HG03095 (cell line): ENCODE measurements around the gene CA6.
"Not testable (repeated sequence)": the region's sequence is repeated elsewhere in the genome, so short reads cannot be mapped to it uniquely, and the experiment has no call there.

Experiments
- ATAC-seq: cut with Tn5 transposase; IDR thresholded peaks from one replicate; pipeline ENCODE4 v1.9.1; 2021; ENCODE audit warnings: moderate library complexity; ENCODE audit not compliant: unreplicated experiment

The CA6 gene

GRCh38 chr1:8945568-8945967 lies at the start of gene CA6:
Gene CA6 (plus strand): TSS chr1:8945868. CDS start chr1:8945887, 19 bp downstream.
- ATAC-seq, result no peak

DNA sequence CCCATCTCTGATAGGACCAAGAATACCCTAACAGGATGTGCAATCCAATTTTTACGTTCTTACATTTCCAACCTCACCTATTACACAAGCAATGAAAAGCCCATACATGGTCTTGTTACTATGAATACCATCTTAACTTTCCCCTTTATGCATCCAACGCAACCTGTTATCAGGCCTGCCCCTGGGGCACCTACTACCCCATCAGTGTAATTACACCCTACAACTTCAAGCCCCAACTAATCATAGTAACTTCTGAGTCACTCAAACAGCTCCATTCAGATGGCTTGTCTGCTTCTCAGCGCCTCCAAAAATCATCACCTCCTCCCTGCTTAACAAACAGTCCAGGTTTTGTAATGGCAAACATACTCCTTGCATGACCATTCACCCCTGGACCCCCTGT lies 48.9 kb upstream of the CA6 start:
- ATAC-seq, result not testable (repeated sequence)

DNA sequence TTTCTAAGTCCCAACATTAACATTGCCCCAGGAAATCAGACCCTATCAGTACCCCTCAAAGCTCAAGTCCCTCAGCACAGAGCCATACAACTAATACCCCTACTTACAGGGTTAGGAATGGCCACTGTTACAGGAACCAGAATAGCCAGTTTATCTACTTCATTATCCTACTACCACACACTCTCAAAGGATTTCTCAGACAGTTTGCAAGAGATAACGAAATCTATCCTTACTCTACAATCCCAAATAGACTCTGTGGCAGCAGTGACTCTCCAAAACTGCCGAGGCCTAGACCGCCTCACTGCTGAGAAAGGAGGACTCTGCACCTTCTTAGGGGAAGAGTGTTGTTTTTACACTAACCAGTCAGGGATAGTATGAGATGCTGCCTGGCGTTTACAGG lies 48.2 kb upstream of the CA6 start:
- ATAC-seq, result not testable (repeated sequence)

DNA sequence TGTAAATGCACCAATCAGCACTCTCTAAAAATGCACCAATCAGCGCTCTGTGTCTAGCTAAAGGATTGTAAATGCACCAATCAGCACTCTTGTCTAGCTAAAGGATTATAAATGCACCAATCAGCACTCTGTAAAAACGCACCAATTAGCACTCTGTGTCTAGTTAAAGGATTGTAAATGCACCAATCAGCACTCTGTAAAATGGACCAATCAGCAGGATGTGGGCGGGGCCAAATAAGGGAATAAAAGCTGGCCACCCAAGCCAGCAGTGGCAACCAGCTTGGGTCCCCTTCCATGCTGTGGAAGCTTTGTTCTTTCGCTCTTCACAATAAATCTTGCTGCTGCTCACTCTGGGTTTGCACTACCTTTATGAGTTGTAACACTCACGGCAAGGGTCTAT lies 47.2 kb upstream of the CA6 start:
- not testable (repeated sequence) for ATAC-seq

DNA sequence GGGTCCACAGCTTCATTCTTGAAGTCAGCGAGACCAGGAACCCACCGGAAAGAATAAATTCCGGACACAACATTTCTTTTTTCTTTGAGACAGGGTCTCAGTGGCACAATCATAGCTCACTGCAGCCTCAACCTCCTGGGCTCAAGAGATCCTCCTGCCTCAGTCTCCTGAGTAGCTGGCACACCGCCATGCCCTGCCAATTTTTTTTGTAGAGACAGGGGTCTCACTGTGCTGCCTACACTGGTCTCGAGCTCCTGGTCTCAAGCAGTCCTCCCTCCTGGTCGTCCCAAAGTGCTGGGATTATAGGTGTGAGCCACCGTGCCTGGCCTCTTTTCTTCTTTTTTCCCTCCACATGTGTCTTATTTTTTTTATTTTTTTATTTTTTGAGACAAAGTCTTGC lies 46.6 kb upstream of the CA6 start:
- ATAC-seq, result no peak

DNA sequence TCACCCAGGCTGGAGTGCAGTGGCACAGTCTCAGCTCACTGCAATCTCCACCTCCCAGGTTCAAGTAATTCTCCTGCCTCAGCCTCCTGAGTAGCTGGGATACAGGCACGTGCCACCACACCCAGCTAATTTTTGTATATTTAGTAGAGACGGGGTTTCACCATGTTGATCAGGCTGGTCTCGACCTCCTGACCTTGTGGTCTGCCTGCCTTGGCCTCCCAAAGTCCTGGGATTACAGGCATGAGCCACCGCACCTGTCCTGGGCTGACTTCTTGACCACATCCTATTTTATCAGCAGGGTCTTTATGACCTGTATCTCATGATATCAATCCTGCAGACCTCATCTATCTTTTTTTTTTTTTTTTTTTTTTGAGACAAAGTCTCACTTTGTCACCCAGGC lies 45.0 kb upstream of the CA6 start:
- ATAC-seq, result not testable (repeated sequence)

DNA sequence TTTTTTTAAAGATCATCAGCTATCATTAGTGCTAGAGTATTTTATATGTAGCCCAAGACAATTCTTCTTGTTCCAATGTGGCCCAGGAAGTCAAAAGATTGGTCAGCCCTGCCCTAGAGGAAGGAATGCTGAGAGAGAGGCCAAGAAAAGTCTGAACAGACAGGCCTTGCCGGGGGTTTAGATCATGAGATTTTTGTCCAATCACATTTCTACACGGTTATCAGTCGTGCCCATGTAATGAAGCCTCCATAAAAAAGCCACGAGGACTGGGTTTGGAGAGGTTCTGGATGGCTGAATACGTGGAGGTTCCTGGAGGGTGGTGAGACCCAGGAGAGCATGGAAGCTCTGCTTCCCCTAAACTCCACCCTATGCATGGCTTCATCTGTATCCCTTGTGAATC lies 42.9 kb upstream of the CA6 start:
- ATAC-seq, result no peak

- no peak for ATAC-seq
Observed at GRCh38 chr1:8903410-8903809, 42.3 kb upstream of the CA6 start.

- ATAC-seq, result no peak
Observed at GRCh38 chr1:8903908-8904650, 41.6 kb upstream of the CA6 start.

DNA sequence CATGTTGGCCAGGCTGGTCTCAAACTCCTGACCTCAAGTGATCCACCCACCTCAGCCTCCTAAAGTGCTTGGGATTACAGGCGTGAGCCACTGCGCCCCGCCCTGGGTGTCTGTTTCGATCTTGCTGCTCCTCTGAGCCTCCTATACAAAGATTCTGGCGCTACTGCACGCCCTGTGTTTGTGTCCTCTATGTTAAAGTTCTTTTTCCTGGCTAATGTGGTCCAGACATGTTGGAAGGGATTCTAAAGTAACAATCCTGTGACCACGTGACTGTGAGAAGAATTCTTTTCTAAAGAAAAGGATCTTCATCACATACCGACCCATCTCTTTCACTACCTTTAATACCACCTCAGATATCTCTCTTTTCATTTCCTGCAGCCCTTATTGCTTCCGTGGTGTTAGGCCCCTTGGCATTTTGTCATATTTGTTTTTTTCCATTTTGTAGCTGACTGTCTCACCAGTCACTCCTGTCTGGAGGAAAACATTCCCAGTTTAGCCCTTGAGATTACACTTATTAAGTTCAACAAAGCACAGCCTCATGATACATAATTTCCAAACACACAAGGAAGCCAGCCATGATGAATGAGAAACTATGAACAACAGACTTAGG lies 40.0 kb upstream of the CA6 start:
- no peak for ATAC-seq

GRCh38 chr1:8908388-8909151 lies 37.1 kb upstream of the CA6 start:
- ATAC-seq, result no peak

DNA sequence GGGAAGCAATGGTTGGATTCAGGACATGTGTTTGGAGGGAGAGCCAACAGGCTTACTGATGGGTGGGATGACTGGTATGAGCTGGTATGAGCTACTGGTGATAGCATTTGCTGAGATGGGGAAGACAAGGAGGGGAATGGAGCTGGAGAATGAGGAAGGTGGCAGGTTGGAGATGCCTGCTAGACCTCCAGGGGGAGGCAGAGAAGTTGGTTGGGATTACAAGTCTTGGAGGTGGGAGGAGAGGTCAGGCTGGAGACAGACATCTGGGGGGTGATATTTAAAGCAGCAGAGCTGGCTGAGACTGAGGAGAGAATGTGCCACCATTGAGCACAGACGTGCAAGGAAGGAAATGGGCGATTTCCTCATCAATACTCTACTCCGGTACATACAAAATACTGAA lies 35.3 kb upstream of the CA6 start:
- ATAC-seq, result no peak

DNA sequence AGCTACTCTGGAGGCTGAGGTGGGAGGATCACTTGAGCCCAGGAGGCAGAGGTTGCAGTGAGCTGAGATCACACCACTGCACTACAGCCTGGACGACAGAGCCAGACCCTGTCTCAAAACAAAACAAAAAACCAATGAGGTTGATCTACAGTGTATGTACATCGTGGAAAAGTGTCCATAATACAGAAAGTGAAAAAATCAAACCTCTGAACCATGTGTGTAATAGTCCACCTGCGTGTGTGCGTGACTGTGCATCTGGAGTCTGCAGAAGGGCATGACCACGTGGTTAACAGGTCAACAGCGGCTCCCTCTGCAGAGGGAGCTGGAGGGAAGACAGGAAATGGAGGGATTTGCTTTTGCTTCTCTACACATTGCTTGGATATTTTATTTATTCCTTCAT lies 34.8 kb upstream of the CA6 start:
- ATAC-seq, result no peak

- no peak for ATAC-seq
Observed at GRCh38 chr1:8911416-8912309, 34.0 kb upstream of the CA6 start.

DNA sequence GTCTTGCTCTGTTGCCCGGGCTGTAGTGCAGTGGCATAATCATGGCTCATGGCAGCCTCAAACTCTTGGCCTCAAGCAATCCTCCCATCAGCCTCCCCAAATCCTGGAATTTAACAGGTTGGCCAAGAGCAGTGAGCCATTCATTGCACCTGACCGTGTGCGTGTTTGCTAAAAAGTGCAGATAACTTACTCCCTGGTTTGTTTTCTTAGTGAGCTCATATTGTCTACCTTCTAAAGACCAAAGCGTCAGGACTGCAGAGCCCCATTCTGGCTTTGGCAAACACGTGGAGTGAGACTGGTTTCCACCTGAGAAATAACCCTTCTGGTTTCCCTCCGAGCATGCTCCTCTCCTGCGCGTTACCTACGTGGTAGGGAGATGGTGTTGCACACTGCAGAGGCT lies 32.2 kb upstream of the CA6 start:
- ATAC-seq, result no peak

GRCh38 chr1:8914466-8914865 lies 31.2 kb upstream of the CA6 start:
- ATAC-seq, result no peak

DNA sequence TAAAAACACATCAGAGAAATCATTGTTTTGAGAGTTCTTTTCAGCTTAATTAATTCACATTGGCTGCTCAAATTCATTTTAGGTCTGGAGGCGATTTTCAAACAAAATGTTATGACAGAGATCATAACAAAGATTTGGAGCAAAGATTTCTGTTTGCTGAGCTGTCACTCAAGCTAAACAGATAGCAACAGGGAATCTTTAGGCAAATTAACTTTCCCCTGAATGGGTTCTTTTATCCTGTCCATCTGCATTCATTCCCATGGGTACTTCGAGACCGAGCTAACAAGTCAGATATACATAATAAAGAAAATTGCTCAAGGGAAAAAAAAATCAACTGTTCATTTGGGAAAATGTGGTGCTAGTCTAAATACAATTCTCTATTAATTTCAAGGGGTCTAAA lies 30.2 kb upstream of the CA6 start:
- no peak for ATAC-seq

- ATAC-seq, result not testable (repeated sequence)
Observed at GRCh38 chr1:8917536-8917935, 28.1 kb upstream of the CA6 start.

DNA sequence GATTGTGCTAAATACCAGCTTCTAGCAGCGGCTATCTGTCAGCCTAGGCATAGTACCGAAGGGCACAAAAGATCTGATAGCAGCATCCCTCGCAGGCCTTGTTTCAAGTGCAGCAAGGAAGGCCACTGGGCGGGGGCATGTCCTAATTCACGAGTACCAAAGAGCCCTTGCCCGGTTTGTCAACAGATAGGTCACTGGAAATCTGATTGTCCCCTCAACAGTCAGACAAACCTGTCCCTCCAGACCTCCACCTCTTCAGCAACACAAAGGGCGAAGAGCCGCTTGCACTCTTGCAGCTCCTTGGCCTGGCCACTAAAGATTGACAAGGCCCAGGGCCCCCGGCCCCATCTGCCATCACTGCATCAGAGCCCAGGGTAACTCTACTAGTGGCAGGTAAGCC lies 22.7 kb upstream of the CA6 start:
- no peak for ATAC-seq

- ATAC-seq, result no peak
Observed at GRCh38 chr1:8925406-8925805, 20.3 kb upstream of the CA6 start.

DNA sequence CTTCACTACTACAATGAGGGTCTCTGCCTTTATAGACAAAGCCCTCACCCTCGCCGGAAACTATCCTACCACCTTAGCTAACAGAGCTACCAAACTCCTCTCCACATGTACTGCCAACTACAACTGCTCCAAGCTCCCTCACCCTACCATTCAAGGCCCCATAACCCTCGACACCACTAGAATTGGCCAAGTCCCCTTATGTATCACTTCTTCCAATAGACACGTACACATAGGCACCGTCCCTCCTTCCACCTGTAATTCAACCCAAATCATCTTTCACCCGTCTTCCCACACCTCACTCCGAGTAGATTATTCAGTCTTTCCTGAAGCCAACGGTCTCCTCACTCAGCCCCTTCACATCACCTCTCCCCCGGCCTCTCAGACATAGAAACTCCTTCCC lies 19.7 kb upstream of the CA6 start:
- ATAC-seq, result no peak
